GM18861 (cell line): ENCODE measurements around the gene TTYH3.

Source experiments
- ATAC-seq: cut with Tn5 transposase; IDR thresholded peaks from one replicate; pipeline ENCODE4 v1.9.1; 2021; ENCODE audit not compliant: unreplicated experiment

TTYH3 gene

GRCh38 chr7:2614631-2615330 is 17.0 kb upstream of the TTYH3 start:
- no peak for ATAC-seq

- ATAC-seq = no peak
Observed at GRCh38 chr7:2616387-2617324, 15.1 kb upstream of the TTYH3 start.

- ATAC-seq = no peak
Observed at GRCh38 chr7:2617325-2617905, 14.4 kb upstream of the TTYH3 start.

GRCh38 chr7:2619116-2619515 is 12.7 kb upstream of the TTYH3 start:
- ATAC-seq = no peak

GRCh38 chr7:2621061-2621828 is 10.5 kb upstream of the TTYH3 start:
- ATAC-seq = no peak

GRCh38 chr7:2621948-2622640 is 9.7 kb upstream of the TTYH3 start:
- ATAC-seq = no peak

GRCh38 chr7:2622869-2623697 is 8.7 kb upstream of the TTYH3 start:
- ATAC-seq = no peak

- no peak for ATAC-seq
Observed at GRCh38 chr7:2623698-2624014, 8.1 kb upstream of the TTYH3 start.

- ATAC-seq = no peak
Observed at GRCh38 chr7:2624293-2624886, 7.4 kb upstream of the TTYH3 start.

- no peak for ATAC-seq
Observed at GRCh38 chr7:2626498-2627117, 5.2 kb upstream of the TTYH3 start.

- ATAC-seq = no peak
Observed at GRCh38 chr7:2627258-2628129, 4.3 kb upstream of the TTYH3 start.

GRCh38 chr7:2628130-2628482 is 3.7 kb upstream of the TTYH3 start:
- no peak for ATAC-seq

- no peak for ATAC-seq
Observed at GRCh38 chr7:2628891-2629290, 2.9 kb upstream of the TTYH3 start.

- no peak for ATAC-seq
Observed at GRCh38 chr7:2629746-2630681, 1.8 kb upstream of the TTYH3 start.

GRCh38 chr7:2632733-2633537 is 1.1 kb downstream of the TTYH3 start:
- ATAC-seq = no peak
